HG03460 (cell line): ENCODE measurements around the gene HOMER2.

ENCODE experiments used
- ATAC-seq: cut with Tn5 transposase; IDR thresholded peaks from one replicate; pipeline ENCODE4 v1.9.1; 2021; ENCODE audit not compliant: unreplicated experiment

HOMER2 gene

DNA sequence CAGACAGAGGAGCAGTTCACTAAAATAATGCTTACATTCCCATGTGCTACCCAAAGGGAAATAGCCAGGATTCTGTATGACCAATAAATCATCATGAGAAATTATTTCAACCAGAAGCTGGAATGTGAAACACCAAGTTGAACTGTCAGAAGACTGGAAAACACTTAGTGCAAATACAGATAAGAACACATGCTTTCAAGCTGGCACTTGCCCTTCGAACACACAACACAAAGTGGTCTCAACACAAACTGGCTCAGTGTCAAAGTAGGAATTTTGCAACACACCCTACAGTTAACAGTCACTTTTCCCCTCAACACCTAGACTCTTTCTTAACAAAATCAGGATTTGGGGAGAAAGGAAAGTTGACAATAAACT lies 148.0 kb downstream of the HOMER2 start:
- no peak for ATAC-seq

DNA sequence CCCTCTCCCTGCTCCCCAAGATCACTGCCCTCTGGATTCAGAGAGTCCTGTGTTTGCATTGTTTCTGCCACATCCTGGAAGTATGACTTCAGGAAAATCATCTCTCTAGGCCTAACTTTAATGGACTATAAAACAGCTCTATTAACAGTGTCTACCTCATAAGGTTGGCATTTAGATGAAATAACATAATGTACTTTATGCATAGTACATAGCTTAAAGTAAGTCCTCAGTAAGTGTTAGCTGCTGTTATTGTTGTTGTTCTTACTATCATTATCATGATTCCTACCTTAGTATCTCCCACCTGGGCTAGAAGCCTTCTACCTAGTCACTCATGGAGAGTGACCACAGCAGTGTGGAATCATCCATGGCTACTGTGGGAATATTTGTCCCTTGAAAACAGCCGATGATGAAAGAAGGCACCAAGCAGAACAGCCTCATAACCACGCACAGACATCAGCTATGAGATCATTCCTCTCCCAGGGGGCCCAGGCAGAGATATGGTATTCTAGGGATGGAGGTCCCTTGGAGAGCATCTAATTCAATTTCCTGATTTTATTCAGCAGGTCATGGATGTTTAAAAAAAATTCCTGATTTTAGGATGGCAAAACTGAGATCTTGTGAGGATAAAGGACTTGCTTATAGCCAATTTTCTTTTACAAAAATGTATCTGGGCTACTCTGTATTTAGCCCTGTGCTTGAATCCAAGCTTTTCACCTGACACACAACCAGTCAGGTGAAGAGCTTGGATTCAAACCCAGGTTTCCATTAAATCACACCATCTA lies 148.5 kb downstream of the HOMER2 start:
- ATAC-seq = no peak

DNA sequence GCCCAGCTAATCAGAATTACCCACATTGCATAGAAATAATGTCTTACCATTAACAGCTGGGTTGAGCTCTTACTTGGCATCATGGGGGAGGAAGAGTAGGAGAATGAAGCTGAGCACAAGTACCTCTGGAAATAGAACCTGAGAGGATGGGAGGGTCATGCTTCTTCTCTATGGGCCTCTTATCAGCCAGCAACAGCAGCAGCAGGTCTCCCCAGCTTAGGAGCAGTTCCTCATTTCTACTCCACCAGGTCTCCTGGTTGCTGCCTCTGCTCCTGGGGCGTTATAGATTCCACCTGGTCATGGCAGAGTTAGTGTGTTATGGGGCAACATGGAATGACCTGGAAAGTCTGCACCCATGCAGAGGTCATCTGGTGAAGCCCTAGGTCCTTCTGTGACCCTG lies 150.0 kb downstream of the HOMER2 start:
- no peak for ATAC-seq

DNA sequence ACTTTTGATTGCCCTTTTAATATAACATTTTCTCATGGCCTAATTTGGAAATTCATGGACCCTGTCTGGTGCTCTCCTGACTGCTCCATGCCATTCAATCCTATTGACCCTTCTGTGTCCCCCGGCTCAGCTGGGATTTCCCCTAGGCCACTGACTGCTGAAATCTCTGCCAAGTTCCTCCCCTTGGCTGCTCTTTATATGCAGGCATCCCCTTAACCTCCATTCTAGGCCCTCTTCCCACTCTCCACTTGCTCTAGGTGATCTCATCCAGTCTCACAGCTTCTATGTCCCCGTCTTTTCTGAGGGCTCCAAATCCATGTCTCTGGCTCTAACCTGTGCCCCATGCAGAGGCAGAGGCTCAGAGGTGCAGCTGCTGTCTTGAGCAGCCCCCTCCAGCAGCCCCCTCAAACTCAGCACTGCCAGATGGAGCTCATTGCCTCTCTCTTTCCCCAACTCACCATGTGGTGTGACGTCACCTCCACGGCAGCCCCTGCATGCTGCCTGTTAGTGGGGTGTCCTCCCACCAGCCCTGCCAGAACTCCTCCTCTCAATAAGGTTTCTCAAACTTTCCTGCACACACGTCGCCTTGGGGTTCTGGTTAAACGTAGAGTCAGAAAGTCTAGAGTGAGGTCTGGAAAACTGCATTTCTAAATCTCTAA lies 153.2 kb downstream of the HOMER2 start:
- ATAC-seq = no peak
